GM18907 (cell line): Measurements from ENCODE around the gene IQCF6.
"Not testable (repeated sequence)": the region's sequence is repeated elsewhere in the genome, so short reads cannot be mapped to it uniquely, and the experiment has no call there.

Source experiments
- ATAC-seq: cut with Tn5 transposase; IDR thresholded peaks from one replicate; pipeline ENCODE4 v1.9.1; 2021; ENCODE audit warnings: mild to moderate bottlenecking, moderate library complexity; ENCODE audit not compliant: unreplicated experiment

The IQCF6 gene

DNA sequence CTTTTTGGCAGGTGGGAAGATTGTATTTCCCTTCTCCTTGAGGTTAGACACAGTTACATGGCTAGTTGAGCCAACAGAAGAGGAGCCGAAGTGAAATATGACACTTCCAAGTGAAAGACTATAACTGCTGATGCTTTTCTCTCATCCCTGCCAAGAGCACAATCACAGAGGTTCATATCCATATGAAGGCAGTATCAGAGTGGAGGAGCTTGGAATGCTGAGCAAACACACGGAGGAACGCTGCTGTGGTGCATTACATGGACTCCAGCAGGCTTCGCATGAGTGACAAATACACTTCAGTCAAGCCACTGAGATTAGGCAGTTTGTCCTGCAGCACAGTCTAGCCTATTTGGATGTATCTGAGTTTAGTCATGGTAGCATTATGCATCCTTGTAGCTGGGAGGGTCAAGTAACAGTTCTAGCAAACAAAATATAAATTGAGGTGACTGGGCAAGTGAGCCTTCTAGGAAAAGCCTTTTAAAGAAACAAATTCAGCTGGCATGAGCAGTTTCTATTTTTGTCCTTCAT, 5.4 kb downstream of the IQCF6 start:
- ATAC-seq: no peak

DNA sequence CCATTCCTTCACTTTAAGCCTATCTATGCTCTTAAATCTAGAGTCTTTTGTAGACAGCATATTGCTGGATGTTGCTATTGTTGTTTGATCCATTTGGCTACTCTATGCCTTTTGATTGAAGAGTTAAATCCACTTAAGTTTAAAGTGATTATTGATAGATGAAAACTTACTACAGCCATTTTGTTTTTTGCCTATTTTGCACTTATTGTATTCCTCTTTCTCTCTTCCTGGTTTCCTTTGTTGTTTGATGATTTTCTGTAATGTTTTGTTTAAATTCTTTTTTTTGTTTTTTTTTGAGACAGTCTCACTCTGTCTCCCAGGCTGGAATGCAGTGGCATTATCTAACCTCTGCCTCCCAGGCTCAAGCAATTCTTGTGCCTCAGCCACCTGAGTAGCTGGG, 19.8 kb downstream of the IQCF6 start:
- no peak for ATAC-seq

DNA sequence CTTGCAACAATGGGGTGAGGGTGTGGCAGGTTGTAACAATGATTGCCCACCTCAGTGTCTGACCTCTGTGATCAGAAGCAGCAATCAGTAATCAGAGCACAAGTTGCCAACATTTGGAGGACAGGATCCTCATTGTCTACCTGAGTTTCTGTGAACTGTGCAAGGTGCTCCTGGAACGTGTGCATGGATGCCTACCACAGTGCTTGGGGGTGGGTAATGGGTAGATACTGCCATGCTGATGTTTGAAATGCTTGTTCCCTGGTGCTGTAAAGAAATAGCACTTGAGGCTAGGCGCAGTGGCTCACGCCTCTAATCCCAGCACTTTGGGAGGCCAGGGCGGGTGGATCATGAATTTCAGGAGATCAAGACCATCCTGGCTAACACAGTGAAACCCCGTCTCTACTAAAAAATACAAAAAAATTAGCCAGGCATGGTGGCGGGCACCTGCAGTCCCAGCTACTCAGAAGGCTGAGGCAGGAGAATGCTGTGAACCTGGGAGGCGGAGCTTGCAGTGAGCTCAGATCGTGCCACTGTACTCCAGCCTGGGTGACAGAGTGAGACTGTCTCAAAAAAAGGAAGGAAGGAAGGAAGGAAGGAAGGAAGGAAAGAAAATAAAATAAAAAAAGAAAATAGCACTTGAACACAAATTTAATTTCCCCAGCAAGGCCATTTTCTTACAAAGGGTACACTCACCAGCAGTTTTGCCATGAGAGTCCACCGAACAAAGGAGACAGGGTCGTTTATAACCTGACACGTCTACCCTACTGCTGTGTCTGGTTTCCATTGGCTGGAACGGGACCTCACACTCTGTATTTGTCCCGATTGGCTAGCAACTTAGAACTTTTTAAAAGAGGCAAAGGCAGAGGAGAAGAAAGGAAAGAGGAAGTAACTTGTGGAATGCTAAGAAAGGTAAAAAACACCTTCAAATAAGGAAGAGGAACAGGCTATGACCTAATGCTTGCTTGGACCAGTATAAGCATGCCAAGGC, 25.0 kb downstream of the IQCF6 start:
- ATAC-seq: not testable (repeated sequence)

DNA sequence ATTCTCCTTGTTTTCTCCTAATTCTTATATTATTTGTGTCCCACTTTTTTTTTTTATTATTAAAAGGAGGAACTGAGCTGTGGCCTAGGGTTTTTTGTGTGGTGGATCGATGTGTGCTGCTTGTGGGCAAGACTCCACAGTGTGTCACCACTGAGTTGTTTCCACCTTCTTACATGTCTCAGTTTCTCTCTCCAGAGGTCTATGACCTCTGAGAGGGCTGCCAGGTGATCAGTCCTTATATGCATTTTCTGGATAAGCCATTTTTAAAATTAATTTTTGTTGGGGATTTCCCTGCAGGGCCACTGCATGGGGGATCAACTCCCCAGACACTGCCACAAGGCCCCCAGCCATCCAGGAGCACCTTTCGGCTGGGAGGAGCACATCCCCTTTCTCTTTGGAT, 27.8 kb downstream of the IQCF6 start:
- no peak for ATAC-seq

DNA sequence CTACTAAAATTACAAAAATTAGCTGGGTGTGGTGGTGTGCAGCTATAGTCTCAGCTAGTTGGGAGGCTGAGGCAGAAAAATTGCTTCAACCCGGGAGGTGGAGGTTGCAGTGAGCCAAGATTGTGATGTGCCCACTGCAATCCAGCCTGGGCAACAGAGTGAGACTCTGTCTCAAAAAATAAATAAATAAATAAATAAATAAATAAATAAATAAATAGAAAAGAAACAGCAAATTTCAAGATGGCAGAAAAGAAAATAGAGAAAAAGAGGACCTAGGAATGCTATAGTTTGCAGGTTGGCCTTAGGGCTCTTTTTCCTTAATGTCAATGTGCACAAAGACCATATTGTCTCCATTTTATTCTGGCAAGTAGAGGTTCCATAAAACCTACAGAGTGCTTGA, 28.2 kb downstream of the IQCF6 start:
- no peak for ATAC-seq

DNA sequence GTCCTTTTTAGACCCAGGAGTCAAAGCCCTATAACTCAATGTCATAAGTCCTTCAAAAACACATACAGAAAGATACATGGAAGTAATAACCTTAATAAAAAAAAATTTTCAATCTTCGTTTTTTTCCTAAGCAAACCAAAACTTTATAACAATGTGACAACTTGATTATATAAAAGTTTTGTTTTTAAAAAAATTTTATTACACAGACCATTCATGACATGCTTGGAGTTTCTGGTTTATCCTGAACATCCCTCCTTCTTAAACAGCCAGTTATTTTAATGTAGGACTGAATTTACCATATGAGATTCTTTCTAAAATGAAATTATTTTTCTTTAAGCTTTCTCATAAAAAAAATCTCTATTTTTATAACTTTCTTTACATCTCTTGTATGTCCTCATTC, 30.7 kb downstream of the IQCF6 start:
- ATAC-seq: no peak

DNA sequence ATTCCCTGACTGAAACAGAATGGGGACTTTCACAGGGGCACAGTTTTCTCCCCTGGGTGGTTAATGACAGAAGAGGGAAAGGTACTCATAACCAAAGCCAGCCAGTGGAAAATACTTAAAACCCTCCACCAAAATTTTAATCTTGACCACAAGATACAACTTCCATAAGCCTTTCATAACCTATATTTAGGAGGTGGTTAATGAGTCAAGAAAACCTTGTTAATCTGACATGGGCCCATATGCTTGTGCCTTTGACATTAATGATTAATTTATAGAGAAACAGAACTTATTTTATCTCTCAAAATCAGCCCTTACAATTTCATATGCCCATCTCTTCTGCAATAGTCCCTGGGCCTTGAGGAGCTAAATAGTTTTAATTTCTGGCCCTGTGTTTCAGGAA, 31.2 kb downstream of the IQCF6 start:
- no peak for ATAC-seq

DNA sequence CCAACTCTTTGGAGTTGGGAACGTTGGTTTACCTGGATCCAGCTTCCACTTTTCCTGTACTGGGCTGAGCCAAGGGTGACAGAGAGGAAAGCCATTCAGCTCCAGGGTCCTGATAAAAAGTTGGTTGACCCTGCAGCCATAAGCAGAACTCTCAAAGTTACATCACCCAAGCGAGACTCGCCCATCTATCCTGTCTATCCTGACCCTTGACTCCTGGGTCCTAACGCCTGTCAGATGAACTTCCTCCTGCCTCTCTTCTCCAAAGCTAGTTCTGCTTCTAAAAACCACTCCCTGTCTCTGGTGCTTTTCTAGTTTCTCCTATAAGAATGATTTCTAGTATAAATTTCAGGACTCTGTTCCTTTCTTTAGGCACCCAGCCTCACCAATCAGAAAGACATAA, 36.1 kb downstream of the IQCF6 start:
- ATAC-seq: not testable (repeated sequence)

DNA sequence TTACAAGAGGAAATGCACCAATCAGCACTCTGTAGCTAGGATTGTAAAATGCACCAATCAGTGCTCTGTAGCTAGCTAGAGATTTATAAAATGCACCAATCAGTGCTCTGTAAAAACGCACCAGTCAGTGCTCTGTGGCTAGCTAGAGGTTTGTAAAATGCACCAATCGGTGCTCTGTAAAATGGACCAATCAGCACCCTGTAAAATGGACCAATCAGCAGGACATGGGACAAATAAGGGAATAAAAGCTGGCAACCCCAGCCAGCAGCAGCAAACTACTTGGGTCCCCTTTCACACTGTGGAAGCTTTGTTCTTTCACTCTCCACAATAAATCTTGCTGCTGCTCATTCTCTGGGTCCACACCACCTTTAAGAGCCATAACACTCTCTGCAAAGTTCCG, 36.7 kb downstream of the IQCF6 start:
- not testable (repeated sequence) for ATAC-seq

DNA sequence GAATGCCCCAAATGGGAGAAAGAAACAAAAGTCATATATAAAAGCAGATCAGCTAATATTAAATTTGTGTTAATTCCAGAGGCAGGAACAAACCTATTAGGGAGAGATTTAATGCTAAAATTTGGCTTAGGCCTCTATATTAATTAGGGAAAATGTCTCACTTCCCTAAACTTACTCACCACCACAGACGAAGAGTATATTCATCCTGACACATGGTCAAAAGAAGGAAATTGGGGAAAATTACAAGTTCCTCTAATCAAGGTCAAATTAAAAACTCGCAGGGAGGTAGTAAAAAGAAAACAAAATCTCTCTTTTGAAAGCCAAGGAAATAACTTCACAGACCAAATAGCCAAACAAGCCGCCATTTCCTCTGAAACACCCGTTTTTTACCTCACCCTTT, 39.9 kb downstream of the IQCF6 start:
- no peak for ATAC-seq

DNA sequence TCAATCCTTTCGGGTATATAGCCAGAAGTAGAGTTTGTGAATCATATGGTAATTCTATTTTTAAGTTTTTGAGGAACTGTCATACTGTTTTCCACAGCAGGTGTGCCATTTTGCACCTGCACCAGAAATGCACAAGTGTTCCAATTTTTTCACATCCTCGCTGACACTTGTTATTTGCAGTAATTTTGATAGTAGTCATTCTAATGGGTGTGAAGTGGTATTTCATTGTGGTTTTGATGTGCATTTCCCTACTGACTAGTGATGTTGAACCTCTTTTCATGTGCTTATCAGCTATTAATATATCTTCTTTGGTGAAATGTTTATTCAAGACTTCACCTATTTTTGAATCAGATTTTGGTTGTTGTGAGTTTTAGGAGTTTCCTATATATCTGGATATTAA, 43.1 kb downstream of the IQCF6 start:
- no peak for ATAC-seq

DNA sequence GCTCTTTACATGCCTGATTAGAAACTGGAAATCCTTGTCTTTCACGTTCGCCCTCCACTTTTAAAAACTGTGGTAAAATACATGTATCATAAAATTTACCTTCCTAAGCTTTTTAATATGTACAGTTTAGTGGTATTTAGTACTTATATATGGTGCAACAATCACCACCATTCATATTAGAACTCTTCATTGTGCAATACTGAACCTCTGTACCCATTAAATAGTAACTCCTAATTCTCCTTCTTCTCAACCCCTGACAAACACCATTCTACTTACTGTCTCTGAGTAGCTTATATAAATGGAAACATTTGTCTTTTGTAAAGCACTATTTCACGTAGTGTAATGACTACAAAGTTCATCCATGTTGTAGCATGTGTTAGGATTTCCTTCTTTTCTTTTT, 44.0 kb downstream of the IQCF6 start:
- ATAC-seq: no peak

DNA sequence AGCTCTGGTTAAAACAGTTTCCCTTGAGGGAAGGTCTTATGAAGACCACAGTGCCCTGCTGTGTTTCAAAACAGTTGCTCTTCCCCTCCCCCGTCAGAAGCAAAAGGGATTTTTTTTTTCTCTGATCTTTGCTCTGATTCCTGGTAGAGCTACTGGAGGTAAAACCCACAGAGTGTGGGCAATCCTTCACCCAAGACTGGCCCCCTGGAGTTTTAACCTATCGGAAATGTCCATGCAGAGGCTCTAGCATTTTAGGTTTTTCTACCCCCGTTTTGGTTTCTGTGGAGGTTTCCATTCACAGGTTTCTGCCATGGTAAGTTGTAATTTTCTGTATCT, 44.5 kb downstream of the IQCF6 start:
- ATAC-seq: no peak

DNA sequence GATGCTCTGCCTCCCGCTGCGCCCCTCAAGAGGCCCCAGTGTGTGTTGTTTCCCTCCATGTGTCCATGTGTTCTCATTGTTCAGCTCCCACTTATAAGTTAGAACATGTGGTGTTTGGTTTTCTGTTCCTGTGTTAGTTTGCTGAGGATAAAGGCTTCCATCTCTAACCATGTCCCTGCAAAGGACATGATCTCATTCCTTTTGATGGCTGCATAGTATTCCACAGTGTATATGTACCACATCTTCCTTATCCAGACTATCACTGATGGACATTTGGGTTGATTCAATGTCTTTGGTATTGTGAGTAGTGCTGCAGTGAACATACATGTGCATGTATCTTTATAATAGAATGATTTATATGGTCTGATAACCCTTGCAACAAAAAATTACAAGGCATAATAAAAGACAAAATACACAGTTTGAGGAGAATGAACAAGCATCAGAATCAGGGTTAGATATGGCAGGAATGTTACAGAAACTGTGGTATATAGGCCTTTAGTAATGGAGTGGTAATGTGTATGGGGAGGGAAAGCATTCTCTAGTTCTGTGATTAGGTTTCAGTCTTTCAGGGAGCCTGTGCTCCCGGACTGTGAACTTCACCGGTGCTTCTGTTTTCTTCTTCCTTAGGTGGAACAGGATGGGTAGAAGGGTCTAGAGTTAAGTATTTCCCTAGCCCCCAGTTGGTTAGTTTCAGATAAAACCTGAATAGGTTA, 45.0 kb downstream of the IQCF6 start:
- ATAC-seq: no peak

DNA sequence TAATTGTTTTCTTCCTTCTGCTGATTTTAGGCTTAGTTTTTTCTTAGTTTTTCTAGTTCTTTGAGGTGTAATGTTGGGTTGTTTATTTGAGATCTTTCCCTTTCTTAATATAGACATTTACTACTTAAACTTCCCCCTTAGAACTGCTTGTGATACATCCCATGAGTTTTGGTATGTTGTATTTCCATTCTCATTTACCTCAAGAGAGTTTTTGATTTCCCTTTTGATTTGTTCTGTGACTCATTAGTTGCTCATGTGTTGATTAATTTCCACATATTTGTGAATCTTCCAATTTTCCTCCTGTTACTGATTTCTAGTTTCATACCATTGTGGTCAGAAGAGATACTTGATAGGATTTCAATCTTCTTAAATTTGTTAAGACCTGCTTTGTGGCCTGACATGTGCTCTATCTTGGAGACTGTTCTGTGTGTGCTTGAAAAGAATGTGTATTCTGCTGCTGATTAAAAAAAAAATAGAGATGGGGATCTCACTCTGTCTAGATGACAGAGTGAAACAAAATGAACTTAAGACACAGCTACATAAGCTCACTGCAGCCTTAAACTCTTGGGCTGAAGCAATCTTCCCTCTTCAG, 49.9 kb downstream of the IQCF6 start:
- no peak for ATAC-seq
